Ishikawa (cell line): Measurements from ENCODE around the gene SRCIN1.

Source experiments
- CEBPB ChIP-seq: IDR thresholded peaks from 2 replicates; pipeline ENCODE4 v1.6.1; 2012
- CREB1 ChIP-seq: IDR thresholded peaks from 2 replicates; pipeline ENCODE4 v1.6.1; 2012; ENCODE audit warnings: low read depth
- EGR1 ChIP-seq: IDR thresholded peaks from 2 replicates; pipeline ENCODE4 v1.6.1; 2012
- FOXM1 ChIP-seq: IDR thresholded peaks from 2 replicates; pipeline ENCODE4 v1.6.1; 2012; ENCODE audit warnings: low read depth, borderline replicate concordance
- MAX ChIP-seq: IDR thresholded peaks from 2 replicates; pipeline ENCODE4 v1.6.1; 2012
- NFIC ChIP-seq: IDR thresholded peaks from 2 replicates; pipeline ENCODE4 v1.6.1; 2012
- RAD21 ChIP-seq: IDR thresholded peaks from 2 replicates; pipeline ENCODE4 v1.6.1; 2012; ENCODE audit warnings: low read depth
- TAF1 ChIP-seq: IDR thresholded peaks from 2 replicates; pipeline ENCODE4 v1.6.1; 2012; ENCODE audit warnings: low read depth, mild to moderate bottlenecking
- TCF12 ChIP-seq: IDR thresholded peaks from 2 replicates; pipeline ENCODE4 v1.6.1; 2012; ENCODE audit warnings: low read depth
- YY1 ChIP-seq: IDR thresholded peaks from 2 replicates; pipeline ENCODE4 v1.6.1; 2012; ENCODE audit warnings: low read depth
- ZBTB7A ChIP-seq: IDR thresholded peaks from 2 replicates; pipeline ENCODE4 v1.6.1; 2012; ENCODE audit warnings: low read depth
- TF ChIP-seq, protein P1 (sequence below): IDR thresholded peaks from 2 replicates; pipeline ENCODE4 v1.6.1; 2012; ENCODE audit warnings: low read depth, mild to moderate bottlenecking
- TF ChIP-seq, protein P2 (sequence below): IDR thresholded peaks from 2 replicates; pipeline ENCODE4 v1.6.1; 2012

The SRCIN1 gene

DNA sequence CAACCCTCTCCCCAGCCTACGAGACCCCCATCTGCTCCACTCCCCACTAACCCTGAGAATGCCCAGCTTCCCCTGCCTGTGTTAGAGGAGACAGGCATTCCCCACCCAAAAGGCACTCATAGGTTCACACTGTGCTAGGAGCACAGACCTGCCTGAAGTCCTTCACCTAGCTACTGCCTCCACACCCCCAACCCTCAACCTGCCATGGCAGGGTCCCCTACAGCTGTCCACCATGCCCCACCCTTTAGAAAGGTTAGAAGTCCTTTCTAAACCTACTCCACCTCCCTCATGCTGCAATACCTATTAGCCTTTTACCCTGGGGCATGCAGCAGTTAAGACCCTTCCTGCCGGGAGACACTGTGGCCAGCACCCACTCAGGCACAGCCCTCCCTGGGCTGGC lies 9.1 kb downstream of the SRCIN1 start:
- no peak for TF ChIP-seq CEBPB

DNA sequence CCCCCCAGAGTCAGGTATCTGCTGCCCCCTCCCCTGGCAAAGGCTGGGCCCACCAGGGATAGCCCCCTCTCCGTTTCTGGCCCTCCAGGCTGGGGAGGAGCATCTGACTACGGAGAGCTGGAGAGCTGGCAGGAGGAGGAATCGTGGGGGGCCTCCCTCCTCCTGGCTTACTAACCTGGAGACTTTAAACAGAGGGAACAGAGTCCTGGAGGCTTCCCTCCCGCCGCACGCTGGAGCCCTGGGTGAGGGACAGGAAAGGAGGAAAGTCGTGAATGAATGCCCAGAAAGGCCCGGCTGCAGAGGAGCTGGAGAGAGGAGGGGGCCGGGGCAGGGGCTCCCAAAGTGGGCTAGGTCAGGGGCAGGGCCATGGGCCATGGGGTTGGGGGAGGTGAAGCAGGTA lies 9.9 kb downstream of the SRCIN1 start:
- TF ChIP-seq MAX (no peak), YY1 (no peak), NFIC (no peak)

- TF ChIP-seq NFIC: no peak
These were observed 11.6 kb downstream of the SRCIN1 start for GRCh38 chr17:38594152-38594551.

- TF ChIP-seq EGR1: no peak
- TF ChIP-seq, protein P1, sequence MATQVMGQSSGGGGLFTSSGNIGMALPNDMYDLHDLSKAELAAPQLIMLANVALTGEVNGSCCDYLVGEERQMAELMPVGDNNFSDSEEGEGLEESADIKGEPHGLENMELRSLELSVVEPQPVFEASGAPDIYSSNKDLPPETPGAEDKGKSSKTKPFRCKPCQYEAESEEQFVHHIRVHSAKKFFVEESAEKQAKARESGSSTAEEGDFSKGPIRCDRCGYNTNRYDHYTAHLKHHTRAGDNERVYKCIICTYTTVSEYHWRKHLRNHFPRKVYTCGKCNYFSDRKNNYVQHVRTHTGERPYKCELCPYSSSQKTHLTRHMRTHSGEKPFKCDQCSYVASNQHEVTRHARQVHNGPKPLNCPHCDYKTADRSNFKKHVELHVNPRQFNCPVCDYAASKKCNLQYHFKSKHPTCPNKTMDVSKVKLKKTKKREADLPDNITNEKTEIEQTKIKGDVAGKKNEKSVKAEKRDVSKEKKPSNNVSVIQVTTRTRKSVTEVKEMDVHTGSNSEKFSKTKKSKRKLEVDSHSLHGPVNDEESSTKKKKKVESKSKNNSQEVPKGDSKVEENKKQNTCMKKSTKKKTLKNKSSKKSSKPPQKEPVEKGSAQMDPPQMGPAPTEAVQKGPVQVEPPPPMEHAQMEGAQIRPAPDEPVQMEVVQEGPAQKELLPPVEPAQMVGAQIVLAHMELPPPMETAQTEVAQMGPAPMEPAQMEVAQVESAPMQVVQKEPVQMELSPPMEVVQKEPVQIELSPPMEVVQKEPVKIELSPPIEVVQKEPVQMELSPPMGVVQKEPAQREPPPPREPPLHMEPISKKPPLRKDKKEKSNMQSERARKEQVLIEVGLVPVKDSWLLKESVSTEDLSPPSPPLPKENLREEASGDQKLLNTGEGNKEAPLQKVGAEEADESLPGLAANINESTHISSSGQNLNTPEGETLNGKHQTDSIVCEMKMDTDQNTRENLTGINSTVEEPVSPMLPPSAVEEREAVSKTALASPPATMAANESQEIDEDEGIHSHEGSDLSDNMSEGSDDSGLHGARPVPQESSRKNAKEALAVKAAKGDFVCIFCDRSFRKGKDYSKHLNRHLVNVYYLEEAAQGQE: no peak
- no peak for TF ChIP-seq YY1
- no peak for TF ChIP-seq TCF12
- no peak for TF ChIP-seq NFIC
- TF ChIP-seq CREB1: no peak
These were observed 13.3 kb downstream of the SRCIN1 start for GRCh38 chr17:38592487-38592886.

DNA sequence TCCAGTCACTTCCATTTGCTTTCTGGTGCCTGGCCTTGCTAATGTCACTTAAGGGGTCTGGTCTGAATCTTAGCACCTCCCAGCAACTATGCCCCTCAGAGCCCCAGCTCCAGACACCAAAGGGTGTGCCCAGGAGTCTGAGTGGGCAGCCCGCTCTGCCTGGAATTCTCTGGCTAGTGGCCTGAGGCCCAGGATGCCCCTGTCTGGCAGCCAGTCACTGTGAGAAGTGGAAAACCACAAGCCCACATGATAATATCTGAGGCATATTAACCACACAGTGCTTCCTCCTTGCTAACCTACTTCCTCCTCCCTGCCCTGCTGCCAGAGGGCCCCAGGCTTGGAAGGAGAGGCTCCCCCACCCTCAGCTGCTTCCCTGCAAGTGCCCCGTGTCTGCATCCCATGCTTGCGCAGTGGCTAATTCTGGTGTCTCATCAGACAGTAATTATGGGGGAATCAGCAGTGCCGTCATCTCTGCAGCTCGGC lies 14.0 kb downstream of the SRCIN1 start:
- TF ChIP-seq CEBPB (no peak), ZBTB7A (no peak), EGR1 (no peak), NFIC (no peak)

DNA sequence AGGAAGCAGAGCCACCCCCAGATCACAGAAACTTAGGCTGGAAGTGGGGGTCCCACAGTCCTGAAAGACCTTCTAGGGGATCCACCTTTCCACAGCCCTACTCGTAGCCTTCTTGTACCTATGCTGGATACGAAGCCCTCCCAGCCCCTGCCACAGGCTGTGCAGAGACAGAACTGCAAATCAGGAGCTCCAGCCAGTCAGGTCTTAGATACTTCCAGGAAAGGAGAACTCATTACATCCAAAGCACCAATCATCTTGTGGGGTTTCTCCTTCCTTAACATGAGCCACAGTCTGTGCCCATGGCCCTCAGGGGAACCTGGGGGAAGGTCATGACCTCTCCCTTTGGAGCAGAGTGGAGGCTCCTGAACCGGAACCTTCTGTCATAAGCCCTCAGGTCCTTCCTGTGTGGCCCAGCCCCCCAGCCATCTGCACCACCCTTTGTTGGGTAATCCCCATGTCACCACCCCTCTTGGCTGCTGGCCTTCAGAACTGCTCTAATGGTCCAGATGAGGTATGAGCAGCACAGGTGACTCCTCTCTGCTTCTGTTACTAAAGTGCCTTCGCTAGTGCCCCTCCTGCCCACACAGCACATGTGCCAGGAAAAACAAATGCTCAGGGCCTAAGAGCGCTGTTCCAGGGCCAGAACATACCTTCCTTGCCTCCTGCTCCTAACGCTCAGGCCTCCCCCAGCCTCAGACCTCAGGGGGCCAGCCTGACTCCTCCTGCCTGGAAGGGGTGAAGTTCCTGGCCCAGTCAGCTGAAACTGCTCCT lies 14.6 kb downstream of the SRCIN1 start:
- TF ChIP-seq TCF12 (no peak), TAF1 (no peak), NFIC (peak; percentile 34; the same call in 1 of the 2 replicates), FOXM1 (no peak), MAX (no peak; the same call in 1 of the 2 replicates), CREB1 (no peak), RAD21 (no peak), ZBTB7A (peak; percentile 44), CEBPB (peak; percentile 88)
- TF ChIP-seq, protein P1: no peak

DNA sequence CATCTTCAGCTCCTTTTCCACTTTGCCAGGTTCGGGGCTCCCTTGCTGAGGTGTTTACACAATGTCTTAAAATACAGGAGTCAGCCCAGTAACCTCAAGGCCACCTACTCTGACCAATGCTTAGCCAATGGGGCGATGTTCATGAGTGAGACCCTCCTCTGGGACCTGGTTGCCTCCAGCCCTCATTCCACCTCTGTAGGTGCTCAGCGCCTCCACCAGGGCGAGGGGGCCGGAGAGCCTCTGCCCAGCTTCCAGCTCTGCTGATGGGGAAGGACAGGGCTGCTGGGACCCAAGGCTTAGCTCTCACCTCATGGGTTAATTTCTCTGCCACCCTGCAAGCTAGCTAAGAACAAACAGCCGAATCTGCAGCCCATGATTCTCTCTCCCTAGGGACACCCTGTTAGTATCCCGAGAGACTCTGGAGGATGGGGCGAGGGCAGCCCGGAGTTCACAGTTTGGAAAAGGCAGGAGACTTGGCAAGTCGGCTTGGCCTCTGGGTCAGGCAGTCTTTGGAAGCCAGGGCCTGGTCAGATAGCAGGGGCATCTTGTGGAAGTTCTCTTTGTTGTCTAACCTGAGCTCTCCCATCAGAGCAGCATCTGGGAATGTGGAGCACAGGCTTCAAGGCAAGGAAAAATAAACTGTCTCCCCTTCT lies 16.2 kb downstream of the SRCIN1 start:
- TF ChIP-seq, protein P2, sequence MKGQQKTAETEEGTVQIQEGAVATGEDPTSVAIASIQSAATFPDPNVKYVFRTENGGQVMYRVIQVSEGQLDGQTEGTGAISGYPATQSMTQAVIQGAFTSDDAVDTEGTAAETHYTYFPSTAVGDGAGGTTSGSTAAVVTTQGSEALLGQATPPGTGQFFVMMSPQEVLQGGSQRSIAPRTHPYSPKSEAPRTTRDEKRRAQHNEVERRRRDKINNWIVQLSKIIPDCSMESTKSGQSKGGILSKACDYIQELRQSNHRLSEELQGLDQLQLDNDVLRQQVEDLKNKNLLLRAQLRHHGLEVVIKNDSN: no peak
- TF ChIP-seq, protein P1: no peak
- TF ChIP-seq YY1 (no peak), FOXM1 (no peak), RAD21 (no peak)
